ENCODE measurements around the gene SCARF1. TPM values are rescaled to one million over a fixed set of nuclear protein-coding genes. Genes with fewer than 3 reads are reported as not detected.

Gene SCARF1
- total and polyA plus RNA-seq, 9 donors = 1.7 to 10.2 (median 5.7) TPM

DNA sequence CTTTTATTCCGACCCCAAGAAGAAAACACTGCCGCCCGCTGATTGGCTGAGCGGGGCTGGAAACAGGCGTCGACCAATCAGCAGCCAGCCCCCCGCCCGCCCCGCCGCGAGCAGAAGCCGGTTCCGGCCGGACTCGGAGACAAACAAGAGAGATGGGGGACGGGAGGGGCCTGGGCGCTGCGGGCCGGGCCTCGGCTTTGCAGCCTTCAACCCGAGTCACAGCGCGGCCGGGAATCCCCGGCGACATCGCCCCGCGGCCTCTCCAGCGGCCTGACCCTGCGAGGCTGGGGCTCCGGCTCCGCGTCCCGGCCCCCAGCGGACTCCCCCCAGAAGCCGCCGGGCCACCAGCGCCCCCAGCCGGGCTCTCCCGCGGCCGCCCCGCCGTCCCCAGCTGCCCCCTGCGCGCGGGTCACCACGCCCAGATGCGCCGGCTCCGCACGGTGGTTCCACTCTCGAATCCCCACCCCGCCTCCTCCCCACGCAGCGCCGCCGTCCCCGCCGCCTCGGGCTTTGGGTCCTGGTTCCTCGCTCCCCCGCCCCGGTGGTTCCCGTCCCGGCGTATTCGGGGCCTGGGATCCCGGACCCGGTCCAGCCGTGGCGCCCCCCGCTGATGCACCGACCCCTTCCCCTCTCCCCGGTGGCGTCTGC is 16.6 kb downstream of the SCARF1 start:
- DNase-seq = peak; percentile 91 to 95 (median 93)
- Histone ChIP-seq H3K4me3 (peak overlapping the region; percentile 54), H3K4me1 (ENCODE audit: insufficient read depth) (peaks cover 3% of the 10 kb centered on the region), H3K9me3 (no peaks in the 10 kb centered on the region), H3K27me3 (no peaks in the 10 kb centered on the region), H3K36me3 (no peaks in the 10 kb centered on the region), H3K27ac (peak overlapping the region; percentile 47 to 81)
- intact Hi-C loops (cut with DNase I) = loop anchor here in 2 of 4 donors (2.0 kb wide), 2 partner anchors 20 to 54 kb away; partner anchors contain the start of gene RILP (in 1 of the 2)
- 0 to 1% (median 1%) methylated on average over 33 to 77 of the region's 77 CpGs for WGBS, 3 donors
- TF ChIP-seq EP300 (IDR thresholded peaks at IDR 0.05) (no peak), POLR2A (IDR thresholded peaks at IDR 0.05) (peak; percentile 49)
- TF ChIP-seq, protein P1, sequence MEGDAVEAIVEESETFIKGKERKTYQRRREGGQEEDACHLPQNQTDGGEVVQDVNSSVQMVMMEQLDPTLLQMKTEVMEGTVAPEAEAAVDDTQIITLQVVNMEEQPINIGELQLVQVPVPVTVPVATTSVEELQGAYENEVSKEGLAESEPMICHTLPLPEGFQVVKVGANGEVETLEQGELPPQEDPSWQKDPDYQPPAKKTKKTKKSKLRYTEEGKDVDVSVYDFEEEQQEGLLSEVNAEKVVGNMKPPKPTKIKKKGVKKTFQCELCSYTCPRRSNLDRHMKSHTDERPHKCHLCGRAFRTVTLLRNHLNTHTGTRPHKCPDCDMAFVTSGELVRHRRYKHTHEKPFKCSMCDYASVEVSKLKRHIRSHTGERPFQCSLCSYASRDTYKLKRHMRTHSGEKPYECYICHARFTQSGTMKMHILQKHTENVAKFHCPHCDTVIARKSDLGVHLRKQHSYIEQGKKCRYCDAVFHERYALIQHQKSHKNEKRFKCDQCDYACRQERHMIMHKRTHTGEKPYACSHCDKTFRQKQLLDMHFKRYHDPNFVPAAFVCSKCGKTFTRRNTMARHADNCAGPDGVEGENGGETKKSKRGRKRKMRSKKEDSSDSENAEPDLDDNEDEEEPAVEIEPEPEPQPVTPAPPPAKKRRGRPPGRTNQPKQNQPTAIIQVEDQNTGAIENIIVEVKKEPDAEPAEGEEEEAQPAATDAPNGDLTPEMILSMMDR (IDR thresholded peaks at IDR 0.05) = peak; percentile 10 to 55 (median 54)

GRCh38 chr17:1627982-1628855 is 17.3 kb downstream of the SCARF1 start, which contains the start of gene SLC43A2:
Gene SLC43A2, minus strand, starts transcription at chr17:1628834. Its CDS starts 960 bp downstream, at chr17:1627874.
- H3K27ac ChIP-seq = peak within 1 kb of the TSS; percentile 47 to 81
- intact Hi-C loops (cut with DNase I) = loop anchor here in 2 of 4 donors (2.0 kb wide), 2 partner anchors 21 to 53 kb away; partner anchors contain the start of gene RILP (in 1 of the 2)
- peaks cover 3% of the 10 kb centered on the region for H3K4me1 ChIP-seq (ENCODE audit: insufficient read depth)
- WGBS, 3 donors = 0 to 1% (median 0%) methylated on average over 86 to 95 of the region's 95 CpGs
- peak within 1 kb of the TSS; percentile 54 for H3K4me3 ChIP-seq
- H3K36me3 ChIP-seq = no peaks in the 10 kb centered on the region
- TF ChIP-seq EP300 (IDR thresholded peaks at IDR 0.05) = no peak
- H3K27me3 ChIP-seq = no peaks in the 10 kb centered on the region
- peak; percentile 69 to 88 (median 80) for DNase-seq
- no peaks in the 10 kb centered on the region for H3K9me3 ChIP-seq

DNA sequence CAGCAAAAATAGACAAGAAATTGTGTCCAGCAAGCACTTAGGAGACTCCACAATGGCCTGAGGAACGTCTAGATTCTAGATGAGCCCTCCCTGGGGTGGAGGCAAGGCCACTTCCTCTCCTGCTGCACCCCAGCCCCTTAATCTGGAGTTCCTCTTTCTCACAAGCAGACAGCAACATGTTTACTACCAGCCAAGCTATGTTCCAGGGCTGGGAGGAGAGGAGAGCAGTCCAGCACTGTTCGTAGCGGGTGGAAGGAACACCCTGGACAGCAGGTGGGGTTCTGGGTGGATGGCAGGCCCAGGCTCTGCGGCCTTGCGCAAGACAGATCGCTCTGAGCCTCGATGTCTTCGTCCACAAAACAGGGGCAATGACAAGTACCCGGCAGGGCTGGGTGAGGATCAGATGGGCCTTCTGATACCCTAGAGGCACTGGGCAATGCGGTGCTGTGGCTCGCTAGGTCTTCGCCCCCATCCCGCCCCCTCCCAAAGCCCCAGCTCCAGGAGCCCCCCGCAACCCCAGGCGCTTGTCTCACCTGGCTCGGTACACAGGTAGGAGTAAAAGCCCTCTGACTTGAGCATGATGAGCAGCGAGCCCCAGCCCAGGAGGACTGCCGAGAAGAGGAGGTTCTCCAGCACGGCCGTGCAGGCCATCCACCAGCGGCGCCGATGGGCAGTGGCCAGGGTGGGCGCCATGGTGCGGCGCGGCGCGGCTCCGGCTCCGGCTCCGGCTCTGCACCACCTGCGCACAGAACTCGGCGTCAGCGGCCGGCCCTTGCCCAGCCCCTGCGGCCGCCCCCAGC is 18.1 kb downstream of the SCARF1 start:
- H3K36me3 ChIP-seq = no peaks in the 10 kb centered on the region
- 21 to 26% (median 25%) methylated on average over 35 to 39 of the region's 39 CpGs for WGBS, 3 donors
- TF ChIP-seq, protein P1 (IDR thresholded peaks at IDR 0.05) = no peak
- TF ChIP-seq POLR2A (IDR thresholded peaks at IDR 0.05) (no peak), EP300 (IDR thresholded peaks at IDR 0.05) (no peak)
- peak overlapping the region; percentile 30 to 81 for H3K27ac ChIP-seq
- H3K9me3 ChIP-seq = no peaks in the 10 kb centered on the region
- no peak for DNase-seq
- H3K4me3 ChIP-seq = peak overlapping the region; percentile 54
- intact Hi-C loops (cut with DNase I) = no loop called here
- no peaks in the 10 kb centered on the region for H3K27me3 ChIP-seq
- H3K4me1 ChIP-seq (ENCODE audit: insufficient read depth) = peaks cover 3% of the 10 kb centered on the region

DNA sequence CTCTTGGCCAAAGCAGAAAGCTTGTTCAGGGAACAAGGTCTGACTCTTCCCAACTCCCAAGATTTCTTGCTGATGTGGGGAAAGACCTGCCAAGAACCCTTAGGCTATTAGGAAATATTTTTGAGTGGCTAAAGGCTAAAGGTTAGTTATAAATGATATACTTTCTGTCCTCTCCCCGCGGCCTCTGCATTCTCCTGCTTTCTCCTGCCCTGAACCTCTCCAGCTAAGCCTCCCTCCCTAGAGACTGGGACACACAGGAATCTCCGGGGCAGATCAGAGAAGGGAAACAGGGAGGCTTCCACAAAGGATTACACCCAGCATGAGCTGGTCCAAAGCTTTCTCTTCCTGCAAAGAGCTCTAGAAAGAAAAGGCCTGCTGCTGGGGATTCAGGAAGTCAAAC is 19.2 kb downstream of the SCARF1 start:
- DNase-seq = no peak
- no peaks in the 10 kb centered on the region for H3K36me3 ChIP-seq
- no peak for TF ChIP-seq EP300 (IDR thresholded peaks at IDR 0.05)
- TF ChIP-seq POLR2A (IDR thresholded peaks at IDR 0.05) = no peak
- TF ChIP-seq, protein P1 (IDR thresholded peaks at IDR 0.05) = no peak
- WGBS, 3 donors = 12 to 35% (median 33%) methylated on average over 3 of the region's 3 CpGs
- H3K4me1 ChIP-seq (ENCODE audit: insufficient read depth) = peaks cover 3% of the 10 kb centered on the region
- intact Hi-C loops (cut with DNase I) = no loop called here
- H3K27me3 ChIP-seq = no peaks in the 10 kb centered on the region
- H3K9me3 ChIP-seq = no peaks in the 10 kb centered on the region
- no peak overlapping the region for H3K27ac ChIP-seq
- H3K4me3 ChIP-seq = no peak overlapping the region

Measured in ovary (tissue), 9 donors.